Activated CD4-positive, alpha-beta T cell treated with anti-CD3 and anti-CD28 coated beads, Interleukin-2, amount 50 U/mL, for 24 hours (primary cell): Measurements from ENCODE around the gene LGALS7.
"Not testable (repeated sequence)": the region's sequence is repeated elsewhere in the genome, so short reads cannot be mapped to it uniquely, and the experiment has no call there.

Source experiments
- DNase-seq, 2 donors: peaks; one replicate each; pipeline ENCODE4 v3.0.0-alpha.2; 2020; ENCODE audit warnings: low read depth in 1 of 2, low spot score in 1 of 2

LGALS7 gene

GRCh38 chr19:38773469-38774177, at the start of gene LGALS7:
Gene LGALS7, minus strand, starts transcription at chr19:38773517. Its CDS starts 25 bp downstream, at chr19:38773492.
- DNase-seq, result no peak

- not testable (repeated sequence) for DNase-seq
Measured at GRCh38 chr19:38821230-38821825, 48.0 kb upstream of the LGALS7 start.

DNA sequence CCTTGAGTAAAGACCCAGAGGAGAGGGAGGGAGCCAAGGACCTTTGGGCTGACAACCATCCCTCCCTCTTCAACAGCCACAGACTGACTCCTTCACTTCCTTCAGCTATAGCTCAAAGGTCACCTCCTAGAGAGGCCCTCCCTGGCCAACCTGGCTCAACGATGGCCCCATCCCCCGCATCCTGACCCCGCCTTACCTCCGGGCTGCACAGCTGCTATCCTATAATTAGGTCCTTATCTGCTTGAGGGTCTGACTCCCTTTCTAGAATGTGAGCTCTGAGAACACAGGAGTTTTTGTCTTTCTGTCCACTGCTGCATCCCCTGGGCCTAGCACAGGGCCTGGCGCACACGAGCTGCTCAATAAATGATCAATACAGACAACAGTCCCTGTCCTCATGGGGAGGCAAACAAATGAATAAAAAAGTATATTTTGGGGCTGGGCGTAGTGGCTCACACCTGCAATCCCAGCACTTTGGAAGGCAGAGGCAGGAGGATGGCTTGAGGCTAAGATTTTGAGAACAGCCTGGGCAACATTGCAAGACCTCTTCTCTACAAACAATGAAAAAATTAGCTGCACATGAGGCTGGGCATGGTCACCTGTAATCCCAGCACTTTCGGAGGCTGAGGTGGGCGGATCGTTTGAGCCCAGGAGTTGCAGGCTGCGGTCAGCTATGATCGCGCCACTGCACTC, 46.1 kb upstream of the LGALS7 start:
- no peak for DNase-seq

- no peak for DNase-seq
Measured at GRCh38 chr19:38817081-38817480, 43.8 kb upstream of the LGALS7 start.

DNA sequence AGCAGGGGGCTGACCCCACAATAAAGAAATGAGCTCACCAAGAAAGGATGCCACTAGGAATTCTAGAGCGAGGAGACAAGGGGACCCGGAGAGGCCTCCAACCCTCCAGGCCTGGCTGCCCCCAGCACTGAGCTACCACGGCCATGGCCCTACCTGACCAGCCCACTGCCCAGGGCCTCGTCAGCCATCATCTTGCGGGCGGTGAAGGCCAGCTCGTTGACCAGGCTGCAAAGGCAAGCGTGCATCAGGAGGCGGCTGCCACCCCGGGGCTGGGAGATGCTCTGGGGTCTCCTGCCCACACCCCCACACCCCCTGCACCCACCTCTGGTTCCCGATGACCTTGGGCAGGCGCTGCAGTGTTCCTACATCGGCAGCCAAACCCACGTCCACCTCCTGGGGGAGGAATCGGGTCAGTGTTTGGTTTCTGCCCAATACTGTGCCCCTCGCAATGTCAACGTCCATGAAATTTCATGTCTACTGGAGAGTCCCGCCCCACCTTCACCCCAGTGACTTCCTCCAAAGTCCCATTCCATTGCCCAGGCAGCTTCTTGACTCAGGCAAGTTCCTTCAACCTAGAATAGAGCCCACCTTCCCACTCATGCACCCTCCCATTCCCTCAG, 42.9 kb upstream of the LGALS7 start:
- no peak for DNase-seq

DNA sequence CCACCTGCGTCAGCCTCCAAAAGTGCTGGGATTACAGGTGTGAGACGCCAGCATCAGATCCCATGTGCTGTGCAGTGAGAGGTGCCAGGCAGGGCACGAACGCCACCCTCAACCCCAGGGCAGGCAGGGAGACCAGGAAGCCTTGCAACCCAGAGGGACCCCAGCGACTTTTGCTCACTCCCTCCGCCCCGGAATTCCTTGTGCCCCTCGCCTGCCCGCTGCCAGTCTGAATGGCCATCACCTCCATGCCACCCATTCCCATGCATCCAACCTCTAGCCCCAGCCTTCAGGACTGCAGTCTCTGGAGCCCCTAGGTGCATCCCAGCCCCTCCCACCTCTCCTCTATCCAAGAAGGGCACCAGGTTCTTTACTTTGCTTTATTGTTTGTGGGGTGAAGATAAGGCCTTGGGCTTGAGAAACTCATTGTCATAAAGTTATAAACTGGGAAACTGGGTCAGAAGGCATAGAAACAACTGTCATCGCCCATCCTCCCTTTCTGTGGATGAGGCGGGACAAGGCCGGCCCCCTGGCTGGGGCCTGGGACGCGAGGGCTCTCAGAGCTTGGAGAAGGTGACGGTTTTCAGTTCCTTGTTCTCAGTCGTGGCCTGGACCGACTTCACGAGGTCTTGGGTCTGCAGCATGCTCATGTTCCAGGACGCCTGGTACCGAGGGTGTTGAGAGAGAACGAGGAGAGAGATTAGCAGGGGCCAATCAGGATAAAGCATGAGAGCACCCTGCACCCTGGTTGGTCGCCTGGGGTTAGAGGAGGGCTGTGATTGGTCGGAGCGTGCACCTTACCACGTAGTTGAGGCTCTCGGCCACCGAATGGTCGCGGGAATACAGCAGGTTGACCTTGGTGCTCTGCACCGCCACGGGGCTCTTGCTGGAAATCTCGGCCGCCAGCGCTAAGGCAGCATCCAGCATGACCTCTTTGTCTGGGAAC, 42.0 kb upstream of the LGALS7 start:
- no peak for DNase-seq

DNA sequence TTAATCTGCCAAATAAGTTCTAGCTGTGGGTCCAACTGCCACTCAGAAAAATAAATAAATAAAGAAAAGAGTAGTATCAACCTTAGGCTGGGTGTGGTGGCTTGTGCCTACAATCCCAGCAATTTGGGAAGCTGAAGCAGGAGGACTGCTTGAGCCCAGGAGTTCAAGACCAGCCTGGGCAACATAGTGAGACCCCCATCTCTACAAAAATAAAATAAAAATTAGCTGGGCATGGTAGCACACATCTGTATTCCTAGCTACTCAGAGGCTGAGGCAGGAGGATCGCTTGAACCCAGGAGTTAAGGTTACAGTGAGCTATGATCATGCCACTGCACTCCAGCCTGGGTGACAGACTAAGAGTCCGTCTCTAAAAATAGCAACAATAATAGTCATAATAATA, 40.6 kb upstream of the LGALS7 start:
- not testable (repeated sequence) for DNase-seq

- no peak for DNase-seq
Measured at GRCh38 chr19:38813323-38813722, 40.0 kb upstream of the LGALS7 start.

GRCh38 chr19:38812841-38813320, 39.6 kb upstream of the LGALS7 start, which contains the start of gene LGALS4:
Gene LGALS4, minus strand, starts transcription at chr19:38812945. Its CDS starts 59 bp downstream, at chr19:38812886.
- no peak for DNase-seq

- DNase-seq, result no peak
Measured at GRCh38 chr19:38812009-38812840, 38.9 kb upstream of the LGALS7 start.

- DNase-seq, result no peak
Measured at GRCh38 chr19:38809592-38810252, 36.4 kb upstream of the LGALS7 start.

GRCh38 chr19:38808741-38809140, 35.4 kb upstream of the LGALS7 start:
- no peak for DNase-seq

GRCh38 chr19:38807374-38808098, 34.2 kb upstream of the LGALS7 start:
- not testable (repeated sequence) for DNase-seq

GRCh38 chr19:38806371-38806770, 33.1 kb upstream of the LGALS7 start:
- DNase-seq, result no peak

DNA sequence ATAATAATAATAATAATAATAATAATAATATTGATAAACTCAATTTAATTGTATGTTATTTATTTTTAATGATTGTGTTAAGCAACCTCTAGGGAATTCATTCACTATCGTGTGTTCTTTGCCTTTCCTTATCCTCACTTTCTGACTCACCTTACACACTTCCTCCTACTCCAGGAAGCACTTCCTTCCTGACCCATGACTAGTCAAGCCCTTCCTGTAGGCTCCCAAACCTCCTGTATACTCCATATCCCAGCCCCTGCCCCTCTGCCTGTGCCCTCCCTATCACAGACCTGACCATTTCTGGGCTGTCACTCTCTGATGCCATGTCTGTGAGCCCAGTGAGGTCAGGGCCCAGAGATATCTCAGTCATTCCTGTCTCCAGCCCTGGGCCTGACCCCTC, 31.9 kb upstream of the LGALS7 start:
- DNase-seq, result no peak

- no peak for DNase-seq
Measured at GRCh38 chr19:38803543-38803942, 30.2 kb upstream of the LGALS7 start.

DNA sequence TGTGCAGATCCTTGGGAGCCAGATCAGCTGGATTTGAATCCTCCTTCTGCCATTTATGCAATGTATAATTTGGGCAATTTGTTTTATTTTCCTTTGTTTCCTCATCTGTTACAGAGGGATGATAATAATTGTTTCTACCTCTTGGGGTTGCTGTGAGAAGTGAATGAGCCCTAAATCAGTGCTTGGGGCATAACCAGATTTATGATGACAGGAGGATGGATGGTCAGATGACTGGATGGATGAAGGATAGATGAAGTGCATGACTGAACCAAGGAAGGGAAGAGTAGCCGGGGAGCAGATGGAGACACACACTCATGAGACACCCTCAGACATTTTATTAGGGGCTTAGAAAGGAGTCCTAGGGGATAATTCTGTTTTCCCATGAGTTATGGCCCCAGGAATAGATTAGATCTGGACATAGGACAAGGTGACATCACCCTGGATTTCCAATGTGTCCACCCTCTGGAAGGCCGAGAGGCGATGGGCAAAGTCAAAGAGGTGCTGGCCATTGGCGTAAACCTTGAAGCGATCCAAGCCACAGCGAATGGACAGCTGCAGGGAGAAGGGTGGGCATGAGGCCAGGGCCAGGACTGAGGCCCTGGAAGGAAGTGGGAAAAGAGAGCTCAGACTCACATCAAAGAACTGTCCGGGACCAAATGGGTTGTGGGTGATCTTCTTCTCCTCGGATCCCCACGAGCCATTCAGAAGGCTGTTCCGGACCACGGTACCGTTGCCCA, 28.2 kb upstream of the LGALS7 start:
- DNase-seq, result no peak
